NCI-H2196 (cell line): ENCODE data around the gene CD6.
A peak's percentile ranks its signal among the peaks of the same experiment; 100 is the strongest.

ENCODE experiments used
- DNase-seq: peaks from one replicate; lab custom pipeline; 2025; ENCODE audit not compliant: unreplicated experiment; lab: John Stamatoyannopoulos, UW

CD6 gene

DNA sequence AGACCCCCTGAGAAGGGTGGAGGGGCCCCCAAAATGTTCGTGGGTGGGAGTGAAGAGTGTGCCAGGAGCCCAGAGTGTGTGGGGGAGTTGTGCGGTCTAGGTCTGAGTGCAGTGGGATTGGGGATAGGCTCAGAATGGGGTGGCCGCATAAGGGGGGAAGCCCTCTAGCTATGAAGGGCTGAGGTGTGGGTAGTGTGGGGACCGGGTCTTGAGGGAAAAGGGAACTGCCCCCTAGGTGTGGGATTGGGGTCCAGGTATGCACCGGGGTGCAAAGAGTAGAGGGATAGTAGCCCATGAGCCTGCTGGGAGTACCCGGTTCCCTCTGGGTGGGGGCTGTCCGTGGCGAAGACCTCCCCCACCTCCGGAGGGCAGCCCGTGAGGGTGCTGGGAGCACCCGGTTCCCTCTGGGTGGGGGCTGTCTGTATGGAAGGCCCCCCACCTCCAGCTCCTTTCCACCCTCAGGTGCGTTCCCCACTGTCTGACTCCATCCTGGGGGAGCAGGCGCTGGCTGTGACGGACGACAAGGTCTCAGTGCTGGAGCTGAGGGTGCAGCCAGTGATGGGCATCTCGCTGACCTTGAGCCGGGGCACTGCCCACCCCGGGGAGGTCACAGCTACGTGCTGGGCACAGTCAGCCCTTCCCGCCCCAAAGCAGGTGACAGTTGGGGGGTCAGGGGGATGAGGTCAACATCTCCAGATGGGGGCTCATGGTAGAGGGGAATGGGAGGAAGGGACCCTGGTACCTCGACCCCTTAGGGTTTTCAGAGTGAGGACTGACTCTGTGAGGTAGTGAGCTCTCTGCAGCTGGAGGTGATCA is 36.5 kb upstream of the CD6 start:
- no peak for DNase-seq

DNA sequence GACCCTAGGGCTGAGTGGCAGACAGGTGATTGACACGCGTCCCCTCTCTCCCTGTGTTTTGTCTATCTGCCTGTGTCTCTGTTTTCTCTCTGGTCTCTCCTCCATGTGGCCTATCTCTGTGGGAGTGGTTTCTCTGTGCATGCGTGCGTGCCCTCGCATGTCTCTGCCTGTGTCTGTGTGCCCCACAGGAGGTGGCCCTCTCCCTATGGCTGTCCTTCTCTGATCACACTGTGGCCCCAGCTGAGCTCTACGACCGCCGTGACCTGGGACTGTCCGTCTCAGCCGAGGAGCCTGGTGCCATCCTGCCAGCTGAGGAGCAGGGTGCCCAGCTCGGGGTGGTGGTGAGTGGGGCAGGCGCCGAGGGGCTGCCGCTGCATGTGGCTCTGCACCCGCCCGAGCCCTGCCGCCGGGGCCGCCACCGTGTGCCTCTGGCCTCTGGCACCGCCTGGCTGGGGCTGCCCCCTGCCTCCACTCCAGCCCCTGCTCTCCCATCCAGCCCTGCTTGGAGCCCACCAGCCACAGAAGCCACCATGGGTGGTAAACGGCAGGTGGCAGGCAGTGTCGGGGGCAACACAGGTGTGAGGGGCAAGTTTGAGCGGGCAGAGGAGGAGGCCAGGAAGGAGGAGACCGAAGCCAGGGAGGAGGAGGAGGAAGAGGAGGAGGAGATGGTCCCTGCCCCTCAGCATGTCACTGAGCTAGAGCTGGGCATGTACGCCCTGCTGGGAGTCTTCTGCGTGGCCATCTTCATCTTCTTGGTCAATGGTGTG is 35.6 kb upstream of the CD6 start:
- DNase-seq = no peak

- no peak for DNase-seq
Observed at GRCh38 chr11:60936467-60937143, 34.9 kb upstream of the CD6 start.

DNA sequence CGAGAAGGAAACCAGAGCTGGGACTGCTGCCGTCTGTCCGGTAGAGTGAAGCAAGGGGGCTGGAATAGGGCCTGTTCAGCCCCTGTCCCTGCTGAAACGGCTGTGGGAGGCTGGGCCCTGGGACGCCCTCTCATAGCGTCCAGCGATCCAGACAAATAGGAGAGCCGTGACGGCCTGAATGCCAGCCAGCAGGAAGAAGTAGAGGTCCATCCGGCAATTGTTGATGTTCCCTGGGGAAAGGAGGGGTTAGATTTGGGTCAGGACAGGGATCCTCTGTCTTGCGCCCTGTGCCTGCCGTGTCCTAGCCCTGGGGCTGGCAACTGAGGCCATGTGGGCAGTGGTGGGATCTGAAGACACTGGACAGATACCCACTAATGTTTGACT is 34.3 kb upstream of the CD6 start:
- DNase-seq = no peak

DNA sequence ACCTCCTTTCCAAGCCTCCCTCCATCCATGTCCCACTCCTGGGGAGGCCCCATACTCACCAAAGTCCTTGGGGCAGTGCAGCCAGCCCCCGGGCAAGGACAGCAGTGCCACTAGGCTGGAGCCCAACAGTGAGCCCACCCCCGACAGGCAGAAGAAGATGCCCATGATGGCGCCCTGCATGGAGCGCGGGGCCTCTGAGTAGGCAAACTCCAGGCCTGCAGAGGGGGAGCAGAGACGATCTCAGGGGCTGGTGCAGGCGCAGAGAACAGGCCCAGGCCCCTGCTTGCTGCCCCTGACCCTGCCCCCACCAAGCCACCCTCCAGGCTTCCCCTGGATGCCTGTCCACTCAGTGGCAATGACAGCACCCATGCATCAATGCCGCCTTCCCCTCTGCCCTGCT is 33.7 kb upstream of the CD6 start:
- DNase-seq = no peak

DNA sequence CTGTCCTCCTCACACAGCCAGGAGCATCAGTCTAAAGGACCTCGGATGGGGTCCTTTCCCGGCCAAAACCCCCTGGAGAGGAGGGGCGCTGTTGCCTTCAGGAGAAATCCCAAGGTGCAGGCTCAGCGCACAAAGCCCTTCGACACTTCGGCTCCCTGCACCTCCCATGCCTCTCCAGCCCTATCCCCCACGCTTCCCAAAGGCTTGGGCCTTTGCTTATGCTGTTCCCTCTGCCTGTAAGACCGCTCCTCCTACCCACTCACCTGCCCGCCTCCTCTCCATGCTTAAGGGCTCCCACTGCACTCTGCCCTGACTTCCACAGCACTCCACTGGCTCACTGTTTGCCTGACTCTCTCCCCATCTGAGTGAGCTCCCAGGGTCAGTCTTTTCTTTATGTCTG is 33.0 kb upstream of the CD6 start:
- DNase-seq = no peak

GRCh38 chr11:60939301-60939700 is 32.2 kb upstream of the CD6 start:
- no peak for DNase-seq

- no peak for DNase-seq
Observed at GRCh38 chr11:60939855-60940254, 31.6 kb upstream of the CD6 start.

DNA sequence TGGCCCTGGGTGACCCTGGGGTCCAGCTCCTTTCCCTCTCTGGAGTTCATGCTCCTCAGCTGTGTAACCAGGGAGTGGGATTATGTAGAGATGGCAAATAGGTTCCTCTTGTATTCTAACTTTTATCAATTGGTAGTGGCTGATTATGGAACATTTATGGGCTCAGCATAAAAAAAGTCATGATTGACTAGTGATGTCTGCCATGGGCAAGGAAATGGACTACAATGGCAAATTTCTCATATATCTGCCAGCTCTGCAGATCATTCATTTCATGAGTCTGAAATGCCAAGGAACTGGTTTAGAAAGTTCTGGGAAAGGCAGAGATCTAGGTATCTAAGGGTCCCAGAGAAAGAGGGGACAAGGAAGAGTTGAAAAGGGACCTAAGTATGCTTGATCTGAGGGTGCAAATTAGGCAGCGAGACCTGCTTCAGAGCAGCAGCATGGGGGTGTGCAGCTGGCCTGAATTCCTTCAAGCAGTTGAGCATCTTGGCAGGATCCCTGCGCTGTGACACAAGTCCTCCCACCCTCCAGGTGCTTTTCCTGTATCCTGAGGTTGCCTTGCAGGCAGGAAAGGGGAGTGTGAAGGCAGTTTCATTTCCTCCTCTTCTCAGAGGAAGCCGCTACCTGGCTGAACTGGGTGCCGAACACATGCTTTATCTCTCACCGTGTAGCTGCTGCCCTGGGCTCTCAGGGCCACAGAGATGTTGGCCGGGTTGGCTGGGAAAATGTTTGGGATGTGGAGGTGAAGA is 29.9 kb upstream of the CD6 start:
- no peak for DNase-seq

- DNase-seq = no peak
Observed at GRCh38 chr11:60942219-60942618, 29.3 kb upstream of the CD6 start.

DNA sequence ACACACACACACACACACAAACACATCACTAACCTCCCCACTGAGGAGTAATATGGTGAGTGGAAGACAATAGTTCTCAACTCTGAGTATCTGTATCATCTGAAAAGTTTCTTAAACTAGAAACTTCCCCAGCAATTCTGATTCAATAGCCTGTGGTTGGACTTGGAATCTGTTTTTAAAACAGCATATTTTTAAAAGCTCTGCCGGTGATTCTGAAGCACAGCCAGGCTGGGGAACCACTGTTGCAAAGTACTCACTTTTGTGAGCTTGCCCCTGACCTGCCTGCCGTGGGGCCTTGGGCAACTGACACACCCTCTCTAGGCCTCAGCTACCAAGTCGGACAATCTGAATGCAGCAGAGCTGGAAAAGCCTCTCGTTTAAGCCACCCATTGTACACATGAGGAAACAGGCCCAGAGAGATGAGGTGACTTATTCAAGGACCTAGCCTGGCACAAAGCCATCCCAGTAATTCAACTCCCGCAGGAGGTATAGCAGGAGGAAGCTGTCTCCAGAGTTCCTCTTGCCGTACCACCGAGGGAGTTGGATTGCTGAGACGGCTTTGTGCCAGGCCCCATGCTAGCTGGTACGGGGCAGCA is 28.4 kb upstream of the CD6 start:
- peak; percentile 67 for DNase-seq

DNA sequence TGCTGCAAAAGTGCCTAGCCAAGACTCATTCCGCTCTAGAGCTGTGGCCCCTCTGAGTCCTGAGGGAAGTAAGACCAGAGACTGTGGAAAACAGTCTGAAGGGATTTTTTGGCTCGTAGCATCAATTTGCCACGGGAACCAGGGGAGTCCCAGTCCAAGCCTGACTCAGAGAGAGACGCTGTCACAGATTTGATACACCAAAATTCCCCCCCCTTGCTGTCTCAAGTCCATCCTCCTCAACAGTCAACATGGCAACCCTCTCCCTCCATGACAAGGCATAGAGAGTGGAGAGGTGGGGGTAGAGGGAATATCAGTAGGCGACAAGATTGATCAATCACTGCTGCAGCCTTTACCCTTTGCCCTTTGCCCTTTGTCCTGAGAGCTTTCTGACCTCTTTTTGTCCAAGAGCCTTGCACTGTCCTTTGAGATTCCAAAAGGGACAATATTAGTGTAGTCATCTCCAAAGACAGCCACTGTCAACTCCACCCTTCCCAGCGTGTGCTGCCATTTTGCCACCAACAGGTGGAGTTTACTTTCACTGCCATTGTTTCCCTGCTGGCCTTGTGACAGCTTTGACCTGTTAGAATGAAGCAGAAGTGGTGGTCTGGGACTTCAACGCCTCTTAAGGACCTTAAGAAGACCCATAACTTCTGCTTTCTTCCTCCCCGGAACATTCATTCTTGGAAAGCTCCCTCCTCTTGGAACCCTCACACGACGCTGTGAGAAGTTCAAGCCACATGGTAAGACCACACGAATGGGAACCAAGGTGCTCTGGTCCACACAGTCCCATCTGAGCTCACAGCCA is 26.8 kb upstream of the CD6 start:
- no peak for DNase-seq

GRCh38 chr11:60945295-60945667 is 26.2 kb upstream of the CD6 start:
- no peak for DNase-seq

GRCh38 chr11:60946601-60947264 is 24.7 kb upstream of the CD6 start:
- DNase-seq = no peak

DNA sequence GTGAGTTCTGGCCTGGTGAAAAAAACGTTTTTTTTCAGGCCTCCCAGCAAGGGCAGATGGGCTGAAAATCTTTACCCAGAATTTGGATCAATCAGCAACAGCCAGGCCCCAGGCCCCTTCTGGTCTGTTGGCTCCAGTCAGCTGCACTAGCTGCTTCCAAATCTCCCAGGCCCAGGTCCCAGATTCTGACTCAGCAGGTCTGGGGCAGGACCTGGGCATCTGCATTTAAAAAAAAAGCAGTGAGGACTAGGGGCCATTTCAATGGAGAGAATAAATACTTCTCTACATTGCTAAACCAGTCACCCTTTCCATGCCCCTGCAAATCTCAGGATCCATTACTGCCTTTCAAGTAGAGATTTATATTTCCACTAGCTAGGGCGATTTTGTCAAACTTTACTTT is 23.8 kb upstream of the CD6 start:
- DNase-seq = no peak

DNA sequence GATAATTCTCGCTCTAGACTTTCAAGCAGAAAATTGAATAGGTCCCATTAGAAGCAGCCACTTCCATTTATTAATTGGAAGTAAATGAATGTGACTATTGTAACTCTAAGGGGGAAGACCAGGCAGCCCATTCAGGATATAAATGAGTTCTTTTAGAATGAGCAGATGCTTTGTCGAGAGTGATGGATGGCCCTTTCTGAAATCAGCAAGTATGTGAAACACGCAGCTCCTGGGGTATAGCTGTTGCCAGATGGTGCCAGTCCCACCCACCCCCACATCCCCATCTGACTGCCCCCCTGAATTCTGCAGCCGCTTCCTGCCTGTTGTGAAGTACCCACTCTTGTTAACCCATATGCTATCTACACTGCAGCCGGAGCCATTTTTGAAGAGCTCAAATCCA is 23.2 kb upstream of the CD6 start:
- no peak for DNase-seq

DNA sequence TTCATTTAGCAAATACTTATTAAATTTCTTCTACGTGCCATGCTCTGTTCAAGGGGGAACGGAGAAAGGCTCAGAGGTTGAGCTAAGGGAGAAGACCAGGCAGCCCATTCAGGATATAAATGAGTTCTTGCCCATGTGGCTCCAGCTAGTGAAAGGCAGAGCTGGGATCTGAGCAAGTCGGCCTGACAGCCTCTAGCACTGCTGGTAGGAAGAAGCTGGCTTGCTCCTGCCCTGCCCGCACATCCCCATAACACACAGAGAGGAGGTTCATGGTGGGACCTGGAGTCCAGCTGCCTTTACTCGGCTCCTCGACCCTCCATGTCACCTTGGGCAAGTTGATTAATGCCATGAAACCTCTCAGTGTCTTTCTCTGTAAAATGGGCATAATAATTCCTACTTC is 21.5 kb upstream of the CD6 start:
- DNase-seq = no peak

- no peak for DNase-seq
Observed at GRCh38 chr11:60950933-60951605, 20.4 kb upstream of the CD6 start.

DNA sequence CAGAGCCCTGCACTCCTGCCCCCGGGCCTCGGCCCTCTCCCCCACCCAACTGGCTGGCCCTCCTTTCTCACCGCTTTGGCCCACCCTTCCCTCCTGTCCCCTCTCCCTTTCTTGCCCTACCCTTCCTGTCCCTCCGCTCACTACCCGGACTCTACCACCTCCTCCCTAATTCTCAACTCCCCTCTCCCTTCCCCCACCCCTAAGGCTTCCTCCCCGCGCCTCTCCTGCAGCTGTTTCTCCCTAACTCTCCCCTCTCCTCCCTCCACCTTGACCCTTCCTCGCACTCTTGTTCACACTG is 19.9 kb upstream of the CD6 start:
- DNase-seq = no peak
